ENCODE measurements around the gene MORF4L2. TPM values are rescaled to one million over a fixed set of nuclear protein-coding genes. Genes with fewer than 3 reads are reported as not detected.
A peak's percentile ranks its signal among the peaks of the same experiment; 100 is the strongest.
"Not testable (repeated sequence)": the region's sequence is repeated elsewhere in the genome, so short reads cannot be mapped to it uniquely, and the experiment has no call there.

Gene MORF4L2
- total RNA-seq, 4 donors from 2014 or later: 203 to 284 (median 249) TPM

GRCh38 chrX:103640401-103641155 lies 45.9 kb downstream of the MORF4L2 start:
- no peak for DNase-seq (ENCODE audit: low spot score in 2 of 2)
- Histone ChIP-seq H3K36me3 (no peaks in the 10 kb centered on the region), H3K4me1 (no peaks in the 10 kb centered on the region), H3K9me3 (no peaks in the 10 kb centered on the region), H3K4me3 (no peak overlapping the region), H3K27ac (no peak overlapping the region), H3K27me3 (peaks cover 0 to 10% of the 10 kb centered on the region in 2 donors)
- WGBS, 2 donors: 56 to 78% methylated on average over 4 of the region's 4 CpGs
- TF ChIP-seq CTCF (IDR thresholded peaks at IDR 0.05) (no peak), EP300 (IDR thresholded peaks at IDR 0.05) (no peak), POLR2A (IDR thresholded peaks at IDR 0.05) (no peak)

- not testable (repeated sequence) for H3K27me3 ChIP-seq; H3K4me3 ChIP-seq; H3K36me3 ChIP-seq; DNase-seq (ENCODE audit: low spot score in 2 of 2); H3K9me3 ChIP-seq; H3K4me1 ChIP-seq
- peak overlapping the region in 1 of 4 donors; percentile 28 for H3K27ac ChIP-seq
- 29 to 39% methylated on average over 4 of the region's 6 CpGs for WGBS, 2 donors
Measured at GRCh38 chrX:103638479-103639346, 47.8 kb downstream of the MORF4L2 start.

- Histone ChIP-seq H3K9me3 (no peaks in the 10 kb centered on the region), H3K27me3 (peaks cover 0 to under 1% of the 10 kb centered on the region in 2 donors), H3K4me1 (no peaks in the 10 kb centered on the region), H3K4me3 (no peak overlapping the region), H3K36me3 (no peaks in the 10 kb centered on the region), H3K27ac (no peak overlapping the region)
- no peak for TF ChIP-seq EP300 (IDR thresholded peaks at IDR 0.05)
- TF ChIP-seq POLR2A (IDR thresholded peaks at IDR 0.05): no peak
- no peak for TF ChIP-seq CTCF (IDR thresholded peaks at IDR 0.05)
- no peak for DNase-seq (ENCODE audit: low spot score in 2 of 2)
- 78 to 81% methylated on average over 2 of the region's 2 CpGs for WGBS, 2 donors
Measured at GRCh38 chrX:103637604-103638338, 48.7 kb downstream of the MORF4L2 start.

GRCh38 chrX:103635436-103635835 lies 51.1 kb downstream of the MORF4L2 start:
- no peaks in the 10 kb centered on the region for H3K9me3 ChIP-seq
- H3K27ac ChIP-seq: no peak overlapping the region
- H3K4me1 ChIP-seq: peaks cover 0 to under 1% (median 0%) of the 10 kb centered on the region in 4 donors
- 64 to 72% methylated on average over 2 of the region's 2 CpGs for WGBS, 2 donors
- no peaks in the 10 kb centered on the region for H3K27me3 ChIP-seq
- TF ChIP-seq EP300 (IDR thresholded peaks at IDR 0.05) (no peak), CTCF (IDR thresholded peaks at IDR 0.05) (no peak), POLR2A (IDR thresholded peaks at IDR 0.05) (no peak)
- no peak for DNase-seq (ENCODE audit: low spot score in 2 of 2)
- H3K4me3 ChIP-seq: no peak overlapping the region
- peaks cover 0 to 4% (median 0%) of the 10 kb centered on the region in 3 donors for H3K36me3 ChIP-seq

GRCh38 chrX:103631145-103631544 lies 55.4 kb downstream of the MORF4L2 start:
- H3K4me3 ChIP-seq: no peak overlapping the region

More at GRCh38 chrX:103631145-103631544, 55.4 kb downstream of the MORF4L2 start:
- DNase-seq (ENCODE audit: low spot score in 2 of 2): no peak
- Histone ChIP-seq H3K27me3 (peaks cover 0 to 9% of the 10 kb centered on the region in 2 donors), H3K9me3 (no peaks in the 10 kb centered on the region), H3K36me3 (peaks cover 0 to 4% (median 0%) of the 10 kb centered on the region in 3 donors), H3K27ac (peak overlapping the region in 1 of 4 donors; percentile 44), H3K4me1 (peaks cover 0 to 12% (median 2%) of the 10 kb centered on the region in 4 donors)
- no peak for TF ChIP-seq POLR2A (IDR thresholded peaks at IDR 0.05)
- no peak for TF ChIP-seq EP300 (IDR thresholded peaks at IDR 0.05)
- WGBS, 2 donors: 90% methylated on average over 5 of the region's 5 CpGs

All from tibial nerve (tissue), 4 donors.